Measurements from ENCODE around the gene PNMT.

- TF ChIP-seq POLR2A (IDR thresholded peaks at IDR 0.05) (no peak), POLR2AphosphoS5 (IDR thresholded peaks at IDR 0.05) (peak in 1 of 3 donors; percentile 2)
These were observed 10.3 kb downstream of the PNMT start for GRCh38 chr17:39678340-39679116.

All from stomach (tissue), 4 donors.